SK-N-SH treated with all-trans-retinoic acid at 6 μM for 48 hours (cell line): Measurements from ENCODE around the gene EEF2.

Experiments
- ARNTL ChIP-seq: fragments of 450-650 bp; formaldehyde crosslinking; IDR thresholded peaks from 2 replicates; pipeline ENCODE4 v1.5.0; 2020; ENCODE audit warnings: low read depth, mild to moderate bottlenecking, moderate library complexity, borderline replicate concordance
- CSRNP3 ChIP-seq: fragments of 250-450 bp; sonication (Bioruptor Pico); IDR thresholded peaks from 2 replicates; pipeline ENCODE4 v1.5.1; 2021; ENCODE audit warnings: mild to moderate bottlenecking, moderate library complexity
- ESRRG ChIP-seq: fragments of 250-450 bp; sonication (Bioruptor Pico); IDR thresholded peaks from 2 replicates; pipeline ENCODE4 v1.6.1; 2021; ENCODE audit warnings: mild to moderate bottlenecking
- GLIS3 ChIP-seq: fragments of 250-450 bp; sonication (Bioruptor Pico); IDR thresholded peaks from 2 replicates; pipeline ENCODE4 v1.5.0; 2020; ENCODE audit warnings: mild to moderate bottlenecking, moderate library complexity
- OSR1 ChIP-seq: fragments of 250-450 bp; sonication (Bioruptor Pico); IDR thresholded peaks from 2 replicates; pipeline ENCODE4 v1.8.0; 2022; ENCODE audit warnings: moderate library complexity, mild to moderate bottlenecking, inconsistent platforms
- POU6F1 ChIP-seq: fragments of 250-450 bp; sonication (Bioruptor Pico); IDR thresholded peaks from 2 replicates; pipeline ENCODE4 v1.8.0; 2021; ENCODE audit warnings: low read depth, mild to moderate bottlenecking, moderate library complexity, borderline replicate concordance
- RARB ChIP-seq: fragments of 250-450 bp; sonication (Bioruptor Pico); IDR thresholded peaks from 2 replicates; pipeline ENCODE4 v1.8.0; 2021; ENCODE audit warnings: mild to moderate bottlenecking, moderate library complexity
- TCF4 ChIP-seq: fragments of 250-450 bp; sonication (Bioruptor Pico); IDR thresholded peaks from 2 replicates; pipeline ENCODE4 v1.8.0; 2021; ENCODE audit warnings: mild to moderate bottlenecking, moderate library complexity, borderline replicate concordance
- TSHZ2 ChIP-seq: fragments of 250-450 bp; sonication (Bioruptor Pico); IDR thresholded peaks from 2 replicates; pipeline ENCODE4 v1.5.0; 2020; ENCODE audit warnings: mild to moderate bottlenecking, moderate library complexity
- ZC3H10 ChIP-seq: fragments of 250-450 bp; sonication (Bioruptor Pico); IDR thresholded peaks from 2 replicates; pipeline ENCODE4 v1.5.1; 2021; ENCODE audit warnings: mild to moderate bottlenecking, moderate library complexity
- ZFP3 ChIP-seq: fragments of 250-450 bp; sonication (Bioruptor Pico); IDR thresholded peaks from 2 replicates; pipeline ENCODE4 v1.5.0; 2020; ENCODE audit warnings: mild to moderate bottlenecking, moderate library complexity
- ZFP30 ChIP-seq: fragments of 450-650 bp; formaldehyde crosslinking; IDR thresholded peaks from 2 replicates; pipeline ENCODE4 v1.5.0; 2022; ENCODE audit warnings: mild to moderate bottlenecking, moderate library complexity

GRCh38 chr19:4030552-4030951, 45.3 kb upstream of the EEF2 start:
- TF ChIP-seq ZC3H10 (CRISPR knock-in tag) (no peak), RARB (CRISPR knock-in tag) (no peak), ESRRG (CRISPR knock-in tag) (no peak), ARNTL (no peak), CSRNP3 (CRISPR knock-in tag) (no peak), OSR1 (CRISPR knock-in tag) (no peak), ZFP30 (no peak), ZFP3 (CRISPR knock-in tag) (no peak), GLIS3 (no peak), POU6F1 (CRISPR knock-in tag) (no peak), TSHZ2 (no peak), TCF4 (CRISPR knock-in tag) (no peak)
